Esophagus squamous epithelium (tissue), 5 donors: ENCODE results near the gene C1orf167. TPM values are rescaled to one million over a fixed set of nuclear protein-coding genes. Genes with fewer than 3 reads are reported as not detected.

Experiments used
- DNase-seq: peaks from one replicate; lab custom pipeline; 2025; lab: John Stamatoyannopoulos, UW
- H3K27ac ChIP-seq, 4 donors: fragments of 200-600 bp; sonication (generic); one replicate each; pipeline ENCODE4 v1.5.1; 2016 to 2019; ENCODE audit warnings: mild to moderate bottlenecking in 1 of 4
- H3K27me3 ChIP-seq, 4 donors: fragments of 200-600 bp; sonication (generic); 1 replicate in 3 of 4; 2 replicates in 1 of 4; pipeline versions ENCODE4 v1.5.1 to v1.6.0; 2017 to 2021; ENCODE audit warnings: antibody characterized with exemption in 1 of 4
- H3K36me3 ChIP-seq, 3 donors: fragments of 200-600 bp; sonication (generic); one replicate each; pipeline ENCODE4 v1.5.1; 2016 to 2019
- H3K4me1 ChIP-seq, 3 donors: fragments of 200-600 bp; sonication (generic); one replicate each; pipeline ENCODE4 v1.5.1; 2017 to 2019
- H3K4me3 ChIP-seq, 4 donors: fragments of 200-600 bp; sonication (generic); 1 replicate in 3 of 4; 2 replicates in 1 of 4; pipeline ENCODE4 v1.5.1; 2016 to 2019; ENCODE audit warnings: mild to moderate bottlenecking in 2 of 4, moderate library complexity in 1 of 4
- H3K9me3 ChIP-seq, 3 donors: fragments of 200-600 bp; sonication (generic); one replicate each; pipeline ENCODE4 v1.5.1; 2016 to 2019
- CTCF ChIP-seq, 6 experiments: fragments of 450-650 bp in 4 of 6; fragments of 200-600 bp in 2 of 6; sonication (generic) in 2 of 6; IDR thresholded peaks; one replicate each; pipeline ENCODE4 v1.5.1; 2016 to 2019; ENCODE audit warnings: antibody characterized with exemption in 6 of 6, mild to moderate bottlenecking in 4 of 6, moderate library complexity in 4 of 6
- POLR2A ChIP-seq, 4 donors: fragments of 450-650 bp; IDR thresholded peaks; one replicate each; pipeline ENCODE4 v1.6.1; 2017; ENCODE audit warnings: antibody characterized with exemption in 4 of 4, mild to moderate bottlenecking in 4 of 4, moderate library complexity in 3 of 4
- WGBS, 2 donors: methylation state at CpG; one replicate each; pipeline ENCODE4 v1.1.5; 2018; 5-methylcytosine and 5-hydroxymethylcytosine counted together
- intact Hi-C: fragments of 100-400 bp; cut with DNase I; formaldehyde crosslinking; loops from one replicate; pipeline ENCODE4 v1.15.0; 2022
- total RNA-seq, 4 donors: library from RNA; depleted of rRNA; stranded (reverse); fragments of >200 nt; gene quantifications; one replicate each; pipeline ENCODE4 v1.1.0, GENCODE V29; 2016
- donor health status: DM: yes; HTN: yes; CAD: no.

The C1orf167 gene
- total RNA-seq, 4 donors from 2014 or later: 0.31 to 2.6 (median 0.76) TPM; not detected in 1

GRCh38 chr1:11764115-11764514 is 2.1 kb downstream of the C1orf167 start:
- Histone ChIP-seq H3K27me3 (peaks cover 0 to 52% (median 6%) of the 10 kb centered on the region in 4 donors), H3K27ac (no peak overlapping the region), H3K9me3 (no peaks in the 10 kb centered on the region), H3K4me1 (peaks cover 0 to 11% (median 4%) of the 10 kb centered on the region in 3 donors), H3K4me3 (no peak overlapping the region), H3K36me3 (no peaks in the 10 kb centered on the region)
- WGBS, 2 donors: 67 to 83% methylated on average over 1 of the region's 3 CpGs
- DNase-seq: no peak
- TF ChIP-seq POLR2A (IDR thresholded peaks at IDR 0.05) (no peak), CTCF (IDR thresholded peaks at IDR 0.05) (no peak)
- intact Hi-C loops: no loop called here

DNA sequence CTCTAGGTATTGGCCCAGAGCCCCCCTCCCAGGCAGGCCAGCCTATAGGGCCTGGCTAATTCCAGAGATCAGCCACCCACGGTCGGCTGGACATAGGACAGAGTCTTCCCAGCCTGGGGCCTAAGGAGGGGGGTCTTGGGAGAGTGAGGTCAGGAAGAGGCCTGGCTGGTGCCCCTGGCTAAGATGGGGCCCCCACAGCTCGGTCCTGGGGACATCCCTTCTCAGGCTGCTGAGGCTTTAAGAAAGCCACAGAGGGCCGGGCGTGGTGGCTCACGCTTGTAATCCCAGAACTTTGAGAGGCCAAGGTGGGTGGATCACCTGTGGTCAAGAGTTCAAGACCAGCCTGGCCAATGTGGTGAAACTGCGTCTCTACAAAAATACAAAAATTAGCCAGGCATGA is 2.5 kb downstream of the C1orf167 start:
- Histone ChIP-seq H3K27ac (no peak overlapping the region), H3K27me3 (peaks cover 0 to 52% (median 6%) of the 10 kb centered on the region in 4 donors), H3K36me3 (no peaks in the 10 kb centered on the region), H3K4me3 (no peak overlapping the region), H3K9me3 (no peaks in the 10 kb centered on the region), H3K4me1 (peaks cover 0 to 11% (median 4%) of the 10 kb centered on the region in 3 donors)
- no peak for DNase-seq
- WGBS, 2 donors: 40% methylated on average over 1 of the region's 7 CpGs; no CpG with 5 or more reads in 1 of the 2 donors
- intact Hi-C loops: no loop called here
- no peak for TF ChIP-seq POLR2A (IDR thresholded peaks at IDR 0.05)
- no peak for TF ChIP-seq CTCF (IDR thresholded peaks at IDR 0.05)

GRCh38 chr1:11765661-11766428 is 3.9 kb downstream of the C1orf167 start:
- no peak overlapping the region for H3K27ac ChIP-seq
- intact Hi-C loops: no loop called here
- 69 to 78% methylated on average over 7 to 15 of the region's 19 CpGs for WGBS, 2 donors

GRCh38 chr1:11766429-11766776 is 4.4 kb downstream of the C1orf167 start:
- Histone ChIP-seq H3K27ac (no peak overlapping the region), H3K4me1 (peaks cover 0 to 11% (median 4%) of the 10 kb centered on the region in 3 donors), H3K9me3 (no peaks in the 10 kb centered on the region), H3K36me3 (no peaks in the 10 kb centered on the region), H3K4me3 (no peak overlapping the region), H3K27me3 (peaks cover 0 to 39% (median 6%) of the 10 kb centered on the region in 4 donors)
- DNase-seq: no peak
- WGBS, 2 donors: 90% methylated on average over 3 of the region's 14 CpGs; no CpG with 5 or more reads in 1 of the 2 donors
- intact Hi-C loops: no loop called here
- TF ChIP-seq POLR2A (IDR thresholded peaks at IDR 0.05) (no peak), CTCF (IDR thresholded peaks at IDR 0.05) (no peak)

More at GRCh38 chr1:11765661-11766428, 3.9 kb downstream of the C1orf167 start:
- Histone ChIP-seq H3K4me1 (peaks cover 0 to 11% (median 4%) of the 10 kb centered on the region in 3 donors), H3K36me3 (no peaks in the 10 kb centered on the region), H3K27me3 (peaks cover 0 to 44% (median 6%) of the 10 kb centered on the region in 4 donors), H3K9me3 (no peaks in the 10 kb centered on the region), H3K4me3 (no peak overlapping the region)
- DNase-seq: no peak
- TF ChIP-seq CTCF (IDR thresholded peaks at IDR 0.05) (no peak), POLR2A (IDR thresholded peaks at IDR 0.05) (no peak)

- Histone ChIP-seq H3K27ac (no peak overlapping the region), H3K4me3 (no peak overlapping the region), H3K4me1 (peaks cover 0 to 4% (median 0%) of the 10 kb centered on the region in 3 donors), H3K27me3 (peaks cover 0 to 22% (median 0%) of the 10 kb centered on the region in 4 donors), H3K9me3 (no peaks in the 10 kb centered on the region), H3K36me3 (no peaks in the 10 kb centered on the region)
- TF ChIP-seq POLR2A (IDR thresholded peaks at IDR 0.05): no peak
- intact Hi-C loops: no loop called here
- DNase-seq: no peak
- WGBS, 2 donors: 69 to 94% methylated on average over 7 of the region's 16 CpGs
These were observed 6.1 kb downstream of the C1orf167 start for GRCh38 chr1:11767922-11768704.
